OCI-LY1 (cell line): Measurements from ENCODE around the gene PEX5L.

ENCODE experiments used
- EZH2 ChIP-seq: fragments of 200-600 bp; sonication (generic), shearing (Covaris generic); IDR thresholded peaks from 2 replicates; pipeline ENCODE4 v1.8.0; 2017; ENCODE audit warnings: borderline replicate concordance, mixed run types, mild to moderate bottlenecking, antibody characterized with exemption, low read length, moderate library complexity, mixed read lengths
- TF ChIP-seq, protein P1 (sequence below): fragments of 200-600 bp; sonication (generic), shearing (Covaris generic); IDR thresholded peaks from 2 replicates; pipeline ENCODE4 v1.5.1; 2017; ENCODE audit warnings: mild to moderate bottlenecking, antibody characterized with exemption, low read length, moderate library complexity, mixed read lengths

- no peak for TF ChIP-seq EZH2
- TF ChIP-seq, protein P1, sequence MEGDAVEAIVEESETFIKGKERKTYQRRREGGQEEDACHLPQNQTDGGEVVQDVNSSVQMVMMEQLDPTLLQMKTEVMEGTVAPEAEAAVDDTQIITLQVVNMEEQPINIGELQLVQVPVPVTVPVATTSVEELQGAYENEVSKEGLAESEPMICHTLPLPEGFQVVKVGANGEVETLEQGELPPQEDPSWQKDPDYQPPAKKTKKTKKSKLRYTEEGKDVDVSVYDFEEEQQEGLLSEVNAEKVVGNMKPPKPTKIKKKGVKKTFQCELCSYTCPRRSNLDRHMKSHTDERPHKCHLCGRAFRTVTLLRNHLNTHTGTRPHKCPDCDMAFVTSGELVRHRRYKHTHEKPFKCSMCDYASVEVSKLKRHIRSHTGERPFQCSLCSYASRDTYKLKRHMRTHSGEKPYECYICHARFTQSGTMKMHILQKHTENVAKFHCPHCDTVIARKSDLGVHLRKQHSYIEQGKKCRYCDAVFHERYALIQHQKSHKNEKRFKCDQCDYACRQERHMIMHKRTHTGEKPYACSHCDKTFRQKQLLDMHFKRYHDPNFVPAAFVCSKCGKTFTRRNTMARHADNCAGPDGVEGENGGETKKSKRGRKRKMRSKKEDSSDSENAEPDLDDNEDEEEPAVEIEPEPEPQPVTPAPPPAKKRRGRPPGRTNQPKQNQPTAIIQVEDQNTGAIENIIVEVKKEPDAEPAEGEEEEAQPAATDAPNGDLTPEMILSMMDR: no peak
Observed at GRCh38 chr3:179953993-179954870, 82.5 kb downstream of the PEX5L start.
